ENCODE results near the gene INO80C.

DNA sequence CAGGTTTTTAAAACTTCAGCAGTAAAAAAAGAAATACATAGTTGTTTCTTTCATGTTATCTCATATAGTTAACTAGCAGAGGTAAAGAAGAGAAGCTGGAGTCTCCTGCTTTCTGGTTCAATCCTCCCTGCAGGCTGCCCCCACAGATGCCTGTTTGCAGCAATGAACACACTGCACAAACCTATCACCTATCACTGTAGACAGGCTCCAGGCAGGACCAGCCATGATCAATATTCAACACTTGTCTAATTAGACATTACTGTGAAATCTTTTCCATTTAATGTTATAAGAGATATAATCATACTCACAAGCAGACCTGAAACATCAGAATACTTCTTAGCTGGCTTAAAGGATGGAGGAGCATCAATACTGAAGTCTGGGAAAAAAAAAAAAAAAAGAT lies 19.8 kb downstream of the INO80C start:
- TF ChIP-seq, protein P1, sequence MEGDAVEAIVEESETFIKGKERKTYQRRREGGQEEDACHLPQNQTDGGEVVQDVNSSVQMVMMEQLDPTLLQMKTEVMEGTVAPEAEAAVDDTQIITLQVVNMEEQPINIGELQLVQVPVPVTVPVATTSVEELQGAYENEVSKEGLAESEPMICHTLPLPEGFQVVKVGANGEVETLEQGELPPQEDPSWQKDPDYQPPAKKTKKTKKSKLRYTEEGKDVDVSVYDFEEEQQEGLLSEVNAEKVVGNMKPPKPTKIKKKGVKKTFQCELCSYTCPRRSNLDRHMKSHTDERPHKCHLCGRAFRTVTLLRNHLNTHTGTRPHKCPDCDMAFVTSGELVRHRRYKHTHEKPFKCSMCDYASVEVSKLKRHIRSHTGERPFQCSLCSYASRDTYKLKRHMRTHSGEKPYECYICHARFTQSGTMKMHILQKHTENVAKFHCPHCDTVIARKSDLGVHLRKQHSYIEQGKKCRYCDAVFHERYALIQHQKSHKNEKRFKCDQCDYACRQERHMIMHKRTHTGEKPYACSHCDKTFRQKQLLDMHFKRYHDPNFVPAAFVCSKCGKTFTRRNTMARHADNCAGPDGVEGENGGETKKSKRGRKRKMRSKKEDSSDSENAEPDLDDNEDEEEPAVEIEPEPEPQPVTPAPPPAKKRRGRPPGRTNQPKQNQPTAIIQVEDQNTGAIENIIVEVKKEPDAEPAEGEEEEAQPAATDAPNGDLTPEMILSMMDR (optimal IDR thresholded peaks at IDR 0.05 in 1 of 3, IDR thresholded peaks at IDR 0.05 in 1 of 3, conservative IDR thresholded peaks at IDR 0.05 in 1 of 3; ENCODE audit: extremely low read depth in 1 of 3, insufficient read depth in 2 of 3, low read length in 3 of 3), result no peak
- no peak for TF ChIP-seq EZH2 (IDR thresholded peaks at IDR 0.05; ENCODE audit: low read length)
